Suprapubic skin (tissue), 4 donors: Measurements from ENCODE around the gene PAPLN. TPM values are rescaled to one million over a fixed set of nuclear protein-coding genes. Genes with fewer than 3 reads are reported as not detected.
A peak's percentile ranks its signal among the peaks of the same experiment; 100 is the strongest.

ENCODE experiments used
- DNase-seq, 2 donors: peaks; one replicate each; pipeline ENCODE4 v3.0.0-alpha.2; 2019; ENCODE audit warnings: low spot score in 2 of 2
- H3K27ac ChIP-seq: fragments of 200-600 bp; sonication (generic); one replicate; pipeline ENCODE4 v1.5.1; 2019
- H3K27me3 ChIP-seq: fragments of 200-600 bp; sonication (generic); one replicate; pipeline ENCODE4 v1.5.1; 2019
- H3K36me3 ChIP-seq: fragments of 200-600 bp; sonication (generic); one replicate; pipeline ENCODE4 v1.5.1; 2019
- H3K4me1 ChIP-seq: fragments of 200-600 bp; sonication (generic); one replicate; pipeline ENCODE4 v1.5.1; 2019
- H3K4me3 ChIP-seq: fragments of 200-600 bp; sonication (generic); one replicate; pipeline ENCODE4 v1.5.1; 2019; ENCODE audit warnings: mild to moderate bottlenecking
- H3K9me3 ChIP-seq: fragments of 200-600 bp; sonication (generic); one replicate; pipeline ENCODE4 v1.5.1; 2019
- EP300 ChIP-seq: sonication (generic); formaldehyde crosslinking; IDR thresholded peaks from one replicate; pipeline ENCODE4 v1.6.1; 2017; ENCODE audit warnings: antibody characterized with exemption
- POLR2A ChIP-seq, 2 donors: fragments of 450-650 bp; IDR thresholded peaks; one replicate each; pipeline ENCODE4 v1.6.1; 2017; ENCODE audit warnings: antibody characterized with exemption in 2 of 2, mild to moderate bottlenecking in 2 of 2, moderate library complexity in 2 of 2
- POLR2AphosphoS5 ChIP-seq, 3 donors: sonication (generic); formaldehyde crosslinking; IDR thresholded peaks; one replicate each; pipeline ENCODE4 v1.6.1; 2017; ENCODE audit warnings: antibody characterized with exemption in 3 of 3
- WGBS: methylation state at CpG from one replicate; pipeline ENCODE4 v1.1.5; 2018; 5-methylcytosine and 5-hydroxymethylcytosine counted together
- total RNA-seq, 4 donors: library from RNA; depleted of rRNA; stranded (reverse); fragments of >200 nt; gene quantifications; one replicate each; pipeline ENCODE4 v1.1.0, GENCODE V29; 2016
- TF ChIP-seq, protein P1 (sequence below), 2 donors: fragments of 200-600 bp in 1 of 2; fragments of 450-650 bp in 1 of 2; sonication (generic) in 1 of 2; IDR thresholded peaks; one replicate each; pipeline ENCODE4 v1.5.1; 2016 to 2019; ENCODE audit warnings: antibody characterized with exemption in 2 of 2, mild to moderate bottlenecking in 1 of 2, moderate library complexity in 1 of 2

Gene PAPLN
- total RNA-seq, 4 donors from 2014 or later, result 15.9 to 44.9 (median 23.5) TPM

DNA sequence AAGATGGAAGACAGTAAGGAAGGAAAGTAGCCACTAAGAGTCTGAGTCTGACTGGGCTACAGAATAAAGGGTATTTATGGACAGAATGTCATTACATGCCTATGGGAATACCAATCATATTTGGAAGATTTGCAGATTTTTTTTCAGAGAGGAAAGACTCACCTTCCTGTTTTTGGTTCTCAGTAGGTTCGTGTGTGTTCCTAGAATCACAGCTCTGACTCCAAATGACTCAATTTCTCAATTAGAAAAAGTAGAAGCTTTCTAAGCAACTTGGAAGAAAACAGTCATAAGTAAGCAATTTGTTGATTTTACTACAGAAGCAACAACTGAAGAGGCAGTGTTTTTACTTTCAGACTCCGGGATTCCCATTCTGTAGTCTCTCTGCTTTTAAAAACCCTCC lies 15.4 kb upstream of the PAPLN start:
- no peaks in the 10 kb centered on the region for H3K9me3 ChIP-seq
- DNase-seq, result no peak
- WGBS, result 64% methylated on average over 2 of the region's 2 CpGs
- H3K27ac ChIP-seq, result no peak overlapping the region
- no peaks in the 10 kb centered on the region for H3K27me3 ChIP-seq
- peaks cover 10% of the 10 kb centered on the region for H3K4me1 ChIP-seq
- H3K4me3 ChIP-seq, result no peak overlapping the region
- peaks cover 38% of the 10 kb centered on the region for H3K36me3 ChIP-seq
- TF ChIP-seq, protein P1, sequence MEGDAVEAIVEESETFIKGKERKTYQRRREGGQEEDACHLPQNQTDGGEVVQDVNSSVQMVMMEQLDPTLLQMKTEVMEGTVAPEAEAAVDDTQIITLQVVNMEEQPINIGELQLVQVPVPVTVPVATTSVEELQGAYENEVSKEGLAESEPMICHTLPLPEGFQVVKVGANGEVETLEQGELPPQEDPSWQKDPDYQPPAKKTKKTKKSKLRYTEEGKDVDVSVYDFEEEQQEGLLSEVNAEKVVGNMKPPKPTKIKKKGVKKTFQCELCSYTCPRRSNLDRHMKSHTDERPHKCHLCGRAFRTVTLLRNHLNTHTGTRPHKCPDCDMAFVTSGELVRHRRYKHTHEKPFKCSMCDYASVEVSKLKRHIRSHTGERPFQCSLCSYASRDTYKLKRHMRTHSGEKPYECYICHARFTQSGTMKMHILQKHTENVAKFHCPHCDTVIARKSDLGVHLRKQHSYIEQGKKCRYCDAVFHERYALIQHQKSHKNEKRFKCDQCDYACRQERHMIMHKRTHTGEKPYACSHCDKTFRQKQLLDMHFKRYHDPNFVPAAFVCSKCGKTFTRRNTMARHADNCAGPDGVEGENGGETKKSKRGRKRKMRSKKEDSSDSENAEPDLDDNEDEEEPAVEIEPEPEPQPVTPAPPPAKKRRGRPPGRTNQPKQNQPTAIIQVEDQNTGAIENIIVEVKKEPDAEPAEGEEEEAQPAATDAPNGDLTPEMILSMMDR (IDR thresholded peaks at IDR 0.05), result no peak
- TF ChIP-seq EP300, result no peak
- TF ChIP-seq POLR2A (IDR thresholded peaks at IDR 0.05), result no peak
- TF ChIP-seq POLR2AphosphoS5 (IDR thresholded peaks at IDR 0.05), result no peak

DNA sequence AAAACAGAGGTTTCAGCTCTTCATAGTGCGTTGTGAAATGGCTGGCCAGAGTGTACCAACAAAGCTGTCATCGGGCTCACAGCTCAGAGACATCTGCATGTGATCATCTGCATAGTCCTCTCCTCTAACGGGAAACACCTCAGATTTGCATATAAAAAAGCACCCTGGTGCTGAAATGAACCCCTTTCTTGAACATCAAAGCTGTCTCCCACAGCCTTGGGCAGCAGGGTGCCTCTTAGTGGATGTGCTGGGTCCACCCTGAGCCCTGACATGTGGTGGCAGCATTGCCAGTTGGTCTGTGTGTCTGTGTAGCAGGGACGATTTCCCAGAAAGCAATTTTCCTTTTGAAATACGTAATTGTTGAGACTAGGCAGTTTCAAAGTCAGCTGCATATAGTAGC lies 14.3 kb upstream of the PAPLN start:
- TF ChIP-seq, protein P1 (IDR thresholded peaks at IDR 0.05), result no peak
- TF ChIP-seq POLR2AphosphoS5 (IDR thresholded peaks at IDR 0.05) (no peak), EP300 (no peak), POLR2A (IDR thresholded peaks at IDR 0.05) (no peak)
- Histone ChIP-seq H3K9me3 (no peaks in the 10 kb centered on the region), H3K4me1 (peaks cover 15% of the 10 kb centered on the region), H3K4me3 (no peak overlapping the region), H3K27ac (peak overlapping the region; percentile 63), H3K27me3 (no peaks in the 10 kb centered on the region), H3K36me3 (peaks cover 27% of the 10 kb centered on the region)
- DNase-seq, result peak in 1 of 2 donors; percentile 80
- 47% methylated on average over 5 of the region's 5 CpGs for WGBS

DNA sequence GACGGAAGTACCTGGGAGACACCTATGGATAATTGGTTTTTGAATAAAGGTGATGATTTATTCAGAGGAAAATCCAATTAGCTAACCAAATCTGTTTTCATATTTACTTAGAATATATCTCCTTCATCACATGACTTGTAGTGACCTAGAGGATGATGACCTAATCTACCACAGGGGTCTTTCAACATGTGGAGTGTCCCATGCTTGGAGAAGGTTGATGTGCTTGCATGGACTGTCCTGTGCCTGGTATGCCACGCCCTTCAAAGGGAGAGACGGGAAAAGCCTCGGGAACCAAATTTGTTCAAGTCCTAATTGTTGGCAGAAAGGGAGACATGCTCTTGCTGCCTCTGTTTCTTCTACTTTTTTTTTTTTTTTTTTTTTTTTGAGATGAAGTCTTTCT lies 11.8 kb upstream of the PAPLN start:
- Histone ChIP-seq H3K4me1 (peaks cover 26% of the 10 kb centered on the region), H3K4me3 (no peak overlapping the region), H3K27me3 (no peaks in the 10 kb centered on the region), H3K27ac (peak overlapping the region; percentile 45), H3K36me3 (peaks cover 3% of the 10 kb centered on the region), H3K9me3 (no peaks in the 10 kb centered on the region)
- DNase-seq, result no peak
- WGBS, result 61% methylated on average over 4 of the region's 4 CpGs
- no peak for TF ChIP-seq POLR2A (IDR thresholded peaks at IDR 0.05)
- TF ChIP-seq POLR2AphosphoS5 (IDR thresholded peaks at IDR 0.05), result no peak

DNA sequence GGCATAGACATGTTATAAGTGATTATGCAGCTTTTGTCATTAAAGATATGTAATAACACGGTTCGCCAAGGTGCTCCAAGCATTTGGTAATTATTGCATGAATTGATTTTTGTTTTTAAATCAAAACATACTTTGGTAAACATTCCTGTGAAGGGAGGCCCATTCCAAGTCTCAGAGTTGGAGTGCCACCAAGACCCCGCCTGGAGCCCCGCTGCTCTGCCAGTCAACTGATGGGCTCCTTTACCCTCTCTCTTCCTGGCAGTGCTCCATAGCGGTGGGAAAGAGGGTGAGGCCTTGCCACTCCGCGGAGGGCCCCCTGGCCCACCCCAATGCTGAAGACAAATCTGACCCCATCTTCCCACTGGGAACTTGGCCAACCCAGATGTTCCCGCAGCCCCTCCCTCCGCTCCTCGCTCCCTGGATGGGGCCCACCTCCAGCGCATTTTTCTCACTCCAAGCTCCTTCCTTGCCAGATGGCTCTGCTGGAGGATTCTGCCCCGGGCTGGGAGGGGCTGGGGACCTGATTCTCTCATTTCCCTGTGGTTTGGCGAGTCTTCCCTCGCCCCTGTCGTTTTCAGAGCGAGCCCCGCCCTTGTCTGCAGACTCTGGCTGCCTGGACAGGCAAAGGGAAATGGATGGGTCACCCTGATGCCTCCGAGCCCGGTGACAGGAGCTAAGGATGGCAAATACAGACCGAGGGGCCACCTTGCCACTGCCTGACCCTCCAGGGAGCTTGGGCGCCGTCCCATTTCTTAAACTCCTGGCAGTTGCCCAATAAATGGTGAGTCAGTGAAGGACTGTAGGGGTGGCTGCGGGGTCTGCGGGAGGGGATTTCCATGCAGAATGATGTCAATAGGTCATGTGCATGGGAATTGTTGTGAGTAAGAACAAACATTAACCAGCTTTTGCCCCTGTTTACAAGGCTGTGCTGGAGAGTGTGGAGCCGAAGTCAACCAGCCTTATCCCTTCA lies 9.2 kb upstream of the PAPLN start:
- TF ChIP-seq EP300 (no peak), POLR2A (IDR thresholded peaks at IDR 0.05) (no peak), POLR2AphosphoS5 (IDR thresholded peaks at IDR 0.05) (no peak)
- TF ChIP-seq, protein P1 (IDR thresholded peaks at IDR 0.05), result no peak
- H3K4me1 ChIP-seq, result peaks cover 20% of the 10 kb centered on the region

DNA sequence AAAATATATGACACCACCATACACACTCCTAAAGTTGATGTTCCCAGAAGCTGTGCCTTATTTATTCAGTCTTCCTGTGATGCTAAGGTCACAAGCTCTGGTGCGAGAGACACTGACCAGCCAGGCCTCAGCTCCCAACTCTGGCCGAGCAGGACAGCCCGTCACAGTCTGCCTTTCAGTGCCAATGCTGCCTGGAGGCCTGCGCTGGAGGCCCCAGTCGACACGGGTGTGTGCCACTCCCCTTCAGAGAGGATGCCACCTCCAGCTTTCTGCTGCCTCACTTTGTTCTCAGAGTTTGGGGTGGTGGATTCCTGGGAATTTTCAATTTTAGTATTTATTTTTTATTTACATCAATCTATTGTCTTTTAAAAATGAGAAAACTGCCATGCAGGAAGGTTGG lies 7.3 kb upstream of the PAPLN start:
- Histone ChIP-seq H3K9me3 (no peaks in the 10 kb centered on the region), H3K4me1 (peaks cover 20% of the 10 kb centered on the region), H3K4me3 (no peak overlapping the region), H3K27ac (no peak overlapping the region), H3K36me3 (no peaks in the 10 kb centered on the region), H3K27me3 (no peaks in the 10 kb centered on the region)
- WGBS, result 92% methylated on average over 6 of the region's 6 CpGs
- DNase-seq, result no peak
- TF ChIP-seq, protein P1 (IDR thresholded peaks at IDR 0.05), result no peak
- TF ChIP-seq EP300, result no peak
- TF ChIP-seq POLR2AphosphoS5 (IDR thresholded peaks at IDR 0.05), result no peak
- TF ChIP-seq POLR2A (IDR thresholded peaks at IDR 0.05), result no peak

More for the DNA sequence above, 9.2 kb upstream of the PAPLN start:
- Histone ChIP-seq H3K4me3 (no peak overlapping the region), H3K9me3 (no peaks in the 10 kb centered on the region), H3K27me3 (no peaks in the 10 kb centered on the region), H3K36me3 (no peaks in the 10 kb centered on the region), H3K27ac (peak overlapping the region; percentile 64)
- 17% methylated on average over 22 of the region's 25 CpGs for WGBS
- peak in 1 of 2 donors; percentile 86 for DNase-seq
